Breast epithelium (tissue), 4 donors: ENCODE data around the gene UQCC5. TPM values are rescaled to one million over a fixed set of nuclear protein-coding genes. Genes with fewer than 3 reads are reported as not detected.
A peak's percentile ranks its signal among the peaks of the same experiment; 100 is the strongest.

Source experiments
- DNase-seq, 2 donors: peaks; one replicate each; pipeline ENCODE4 v3.0.0-alpha.2; 2019; ENCODE audit warnings: low spot score in 2 of 2
- H3K27ac ChIP-seq, 2 donors: fragments of 200-600 bp; sonication (generic) in 1 of 2; one replicate each; pipeline ENCODE4 v1.5.1; 2016 to 2019; ENCODE audit warnings: mild to moderate bottlenecking in 1 of 2
- H3K27me3 ChIP-seq, 2 donors: fragments of 200-600 bp; sonication (generic) in 1 of 2; one replicate each; pipeline versions ENCODE4 v1.5.1 to v1.6.0; 2017 to 2019; ENCODE audit warnings: control low read depth in 1 of 2, mild to moderate bottlenecking in 1 of 2
- H3K36me3 ChIP-seq: fragments of 200-600 bp; one replicate; pipeline ENCODE4 v1.5.1; 2019
- H3K4me1 ChIP-seq, 2 donors: fragments of 200-600 bp; sonication (generic); one replicate each; pipeline ENCODE4 v1.5.1; 2016 to 2019; ENCODE audit warnings: control low read depth in 1 of 2
- H3K4me3 ChIP-seq, 3 donors: fragments of 200-600 bp; sonication (generic); 1 replicate in 2 of 3; 2 replicates in 1 of 3; pipeline ENCODE4 v1.5.1; 2016 to 2019; ENCODE audit warnings: mild to moderate bottlenecking in 3 of 3, moderate library complexity in 2 of 3
- H3K9me3 ChIP-seq, 2 donors: fragments of 200-600 bp; sonication (generic) in 1 of 2; one replicate each; pipeline ENCODE4 v1.5.1; 2016 to 2019; ENCODE audit warnings: control low read depth in 1 of 2
- POLR2A ChIP-seq: fragments of 450-650 bp; IDR thresholded peaks from one replicate; pipeline ENCODE4 v1.6.1; 2016; ENCODE audit warnings: antibody characterized with exemption, mild to moderate bottlenecking, moderate library complexity
- POLR2AphosphoS5 ChIP-seq, 3 donors: sonication (generic); formaldehyde crosslinking; IDR thresholded peaks; one replicate each; pipeline ENCODE4 v1.6.1; 2017; ENCODE audit warnings: antibody characterized with exemption in 3 of 3
- intact Hi-C: fragments of 100-400 bp; cut with DNase I; formaldehyde crosslinking; loops from one replicate; pipeline ENCODE4 v1.15.1; 2023; ENCODE audit warnings: low total_unique reads
- total RNA-seq, 3 donors: library from RNA; depleted of rRNA; stranded (reverse); fragments of >200 nt; gene quantifications; one replicate each; pipeline ENCODE4 v1.1.0, GENCODE V29; 2016
- TF ChIP-seq, protein P1 (sequence below), 3 donors: fragments of 450-650 bp; IDR thresholded peaks; one replicate each; pipeline ENCODE4 v1.5.1; 2016 to 2017; ENCODE audit warnings: antibody characterized with exemption in 3 of 3, mild to moderate bottlenecking in 3 of 3, moderate library complexity in 3 of 3

The UQCC5 gene
- total RNA-seq, 3 donors from 2014 or later: 1.3 to 14.1 (median 1.8) TPM

DNA sequence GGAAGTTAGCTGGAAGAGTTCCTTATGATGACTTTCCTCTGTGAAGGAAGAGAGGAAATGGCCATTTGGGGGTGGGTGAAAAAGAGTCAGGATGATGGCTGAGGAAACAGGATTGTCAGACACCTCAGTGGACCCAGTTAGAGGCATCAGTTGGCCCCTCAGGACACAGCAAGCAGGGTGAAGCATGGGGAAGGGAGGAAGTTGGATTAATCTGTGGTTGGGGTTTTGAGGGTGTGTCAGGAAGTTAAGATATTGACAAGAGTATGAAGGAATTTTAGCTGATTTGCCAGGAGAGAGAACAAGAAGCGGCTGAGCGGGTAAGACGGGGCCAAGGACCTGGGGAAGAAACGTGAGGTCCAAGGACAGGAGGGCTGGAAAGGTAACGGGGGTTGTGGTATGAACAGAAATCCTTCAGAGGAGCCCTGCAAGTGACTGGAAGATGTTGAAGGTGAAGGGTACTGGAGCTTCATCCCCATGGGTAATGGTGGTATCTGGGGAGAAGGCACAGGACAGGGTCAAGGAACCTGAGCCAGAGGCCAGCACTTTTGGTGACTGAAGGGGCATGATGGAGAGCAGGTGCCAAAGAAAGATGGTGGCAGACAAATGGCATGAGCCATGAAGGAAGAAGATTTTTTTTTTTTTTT, 2.7 kb downstream of the UQCC5 start:
- peaks cover 9 to 11% of the 10 kb centered on the region in 2 donors for H3K4me1 ChIP-seq
- H3K36me3 ChIP-seq: no peaks in the 10 kb centered on the region
- no peak for DNase-seq
- intact Hi-C loops: loop anchor here (10.0 kb wide), 2 partner anchors 64 to 166 kb away; partner anchors contain the start of genes GLT8D1 and SPCS1
- H3K4me3 ChIP-seq: no peak overlapping the region
- H3K27ac ChIP-seq: peak overlapping the region in 1 of 2 donors; percentile 33
- no peaks in the 10 kb centered on the region for H3K27me3 ChIP-seq
- H3K9me3 ChIP-seq: no peaks in the 10 kb centered on the region
- TF ChIP-seq POLR2A (no peak), POLR2AphosphoS5 (IDR thresholded peaks at IDR 0.05) (no peak)
- TF ChIP-seq, protein P1, sequence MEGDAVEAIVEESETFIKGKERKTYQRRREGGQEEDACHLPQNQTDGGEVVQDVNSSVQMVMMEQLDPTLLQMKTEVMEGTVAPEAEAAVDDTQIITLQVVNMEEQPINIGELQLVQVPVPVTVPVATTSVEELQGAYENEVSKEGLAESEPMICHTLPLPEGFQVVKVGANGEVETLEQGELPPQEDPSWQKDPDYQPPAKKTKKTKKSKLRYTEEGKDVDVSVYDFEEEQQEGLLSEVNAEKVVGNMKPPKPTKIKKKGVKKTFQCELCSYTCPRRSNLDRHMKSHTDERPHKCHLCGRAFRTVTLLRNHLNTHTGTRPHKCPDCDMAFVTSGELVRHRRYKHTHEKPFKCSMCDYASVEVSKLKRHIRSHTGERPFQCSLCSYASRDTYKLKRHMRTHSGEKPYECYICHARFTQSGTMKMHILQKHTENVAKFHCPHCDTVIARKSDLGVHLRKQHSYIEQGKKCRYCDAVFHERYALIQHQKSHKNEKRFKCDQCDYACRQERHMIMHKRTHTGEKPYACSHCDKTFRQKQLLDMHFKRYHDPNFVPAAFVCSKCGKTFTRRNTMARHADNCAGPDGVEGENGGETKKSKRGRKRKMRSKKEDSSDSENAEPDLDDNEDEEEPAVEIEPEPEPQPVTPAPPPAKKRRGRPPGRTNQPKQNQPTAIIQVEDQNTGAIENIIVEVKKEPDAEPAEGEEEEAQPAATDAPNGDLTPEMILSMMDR (IDR thresholded peaks at IDR 0.05): no peak

DNA sequence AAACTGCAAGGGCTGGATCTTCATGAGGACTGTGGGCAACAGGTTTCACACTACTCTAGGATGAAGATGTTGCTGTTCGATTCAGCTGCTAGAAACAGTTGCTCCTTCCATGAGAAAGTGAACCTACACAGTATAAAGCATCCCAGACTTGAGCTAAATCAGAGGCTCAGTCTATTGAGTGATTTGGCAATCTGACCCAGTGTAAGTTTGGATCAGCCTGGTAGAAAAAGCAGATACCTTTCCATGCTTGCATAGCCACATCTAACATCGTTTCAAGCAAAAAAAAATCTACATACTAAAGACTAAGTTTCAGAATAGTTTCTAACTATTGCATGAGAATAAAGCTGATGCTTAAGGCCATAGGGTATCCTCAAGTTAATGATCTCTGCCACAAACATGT, 4.6 kb downstream of the UQCC5 start:
- TF ChIP-seq, protein P1 (IDR thresholded peaks at IDR 0.05): no peak
- TF ChIP-seq POLR2AphosphoS5 (IDR thresholded peaks at IDR 0.05): no peak
- TF ChIP-seq POLR2A: no peak
- Histone ChIP-seq H3K9me3 (no peaks in the 10 kb centered on the region), H3K27me3 (no peaks in the 10 kb centered on the region), H3K4me3 (no peak overlapping the region), H3K36me3 (no peaks in the 10 kb centered on the region), H3K27ac (no peak overlapping the region), H3K4me1 (peaks cover 9% of the 10 kb centered on the region in 2 donors)
- no peak for DNase-seq
- intact Hi-C loops: no loop called here

DNA sequence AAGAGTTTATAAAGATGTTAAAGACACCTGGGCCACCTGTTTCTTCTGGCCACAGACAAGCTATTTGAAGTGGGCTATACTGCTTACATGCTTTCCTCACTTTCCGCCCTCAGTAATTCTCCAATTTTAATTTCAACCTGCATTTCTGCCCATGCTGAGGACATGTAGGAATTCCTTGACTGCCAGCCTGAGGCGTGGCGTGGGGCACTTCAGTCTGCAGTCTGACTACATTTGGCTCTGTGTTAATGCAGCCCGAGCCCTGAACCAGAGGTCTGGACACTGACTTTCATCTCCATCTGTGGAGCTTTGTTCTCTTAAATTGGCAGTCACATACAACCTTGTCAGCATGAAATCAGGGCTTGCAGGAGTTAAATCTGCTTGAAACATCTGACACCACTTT, 8.5 kb downstream of the UQCC5 start:
- DNase-seq: no peak
- intact Hi-C loops: no loop called here
- Histone ChIP-seq H3K36me3 (no peaks in the 10 kb centered on the region), H3K27ac (no peak overlapping the region), H3K4me1 (no peaks in the 10 kb centered on the region), H3K4me3 (no peak overlapping the region), H3K27me3 (no peaks in the 10 kb centered on the region), H3K9me3 (no peaks in the 10 kb centered on the region)
- TF ChIP-seq POLR2AphosphoS5 (IDR thresholded peaks at IDR 0.05) (no peak), POLR2A (no peak)
- TF ChIP-seq, protein P1 (IDR thresholded peaks at IDR 0.05): no peak

DNA sequence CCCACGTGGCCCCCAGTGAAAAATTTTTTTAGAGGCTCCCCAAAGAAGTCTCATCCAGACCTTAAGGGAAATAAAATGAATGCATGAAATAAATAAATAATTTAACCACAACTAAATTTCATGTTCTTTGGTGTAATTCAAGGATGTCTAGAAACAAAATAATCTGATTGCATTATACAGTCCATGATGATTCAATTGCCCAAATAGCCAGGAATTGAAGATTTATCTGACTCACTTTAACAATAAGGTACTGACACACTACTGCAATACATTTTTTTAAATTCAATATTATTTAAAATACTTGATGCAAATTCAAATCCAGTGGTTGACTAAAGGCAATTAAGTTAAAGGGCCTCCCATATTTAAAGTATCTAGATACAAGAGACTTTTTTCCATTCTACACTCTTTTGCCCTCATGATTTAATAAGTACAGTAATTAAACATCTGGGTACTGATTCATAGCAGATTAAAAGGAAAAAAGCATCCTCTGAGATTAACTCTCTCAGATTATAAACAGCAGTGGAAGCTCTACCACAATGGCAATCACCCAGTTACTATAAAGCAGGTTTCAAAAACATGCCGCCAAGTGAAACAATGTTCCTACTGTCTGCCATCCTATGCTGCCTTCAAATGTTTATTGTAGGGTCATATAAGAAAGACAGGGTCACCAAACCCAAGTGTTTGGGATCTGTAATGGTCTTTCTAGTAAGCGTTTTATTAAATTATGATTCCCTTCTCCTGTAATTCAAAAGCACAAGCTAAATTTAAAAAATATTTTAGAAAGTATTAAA, 9.9 kb downstream of the UQCC5 start:
- H3K4me1 ChIP-seq: no peaks in the 10 kb centered on the region
- no peak for TF ChIP-seq POLR2A
- TF ChIP-seq, protein P1 (IDR thresholded peaks at IDR 0.05): no peak
- TF ChIP-seq POLR2AphosphoS5 (IDR thresholded peaks at IDR 0.05): no peak
- H3K27me3 ChIP-seq: no peaks in the 10 kb centered on the region
- intact Hi-C loops: no loop called here
- no peak overlapping the region for H3K27ac ChIP-seq
- no peaks in the 10 kb centered on the region for H3K36me3 ChIP-seq
- no peak overlapping the region for H3K4me3 ChIP-seq
- H3K9me3 ChIP-seq: no peaks in the 10 kb centered on the region
- DNase-seq: no peak

DNA sequence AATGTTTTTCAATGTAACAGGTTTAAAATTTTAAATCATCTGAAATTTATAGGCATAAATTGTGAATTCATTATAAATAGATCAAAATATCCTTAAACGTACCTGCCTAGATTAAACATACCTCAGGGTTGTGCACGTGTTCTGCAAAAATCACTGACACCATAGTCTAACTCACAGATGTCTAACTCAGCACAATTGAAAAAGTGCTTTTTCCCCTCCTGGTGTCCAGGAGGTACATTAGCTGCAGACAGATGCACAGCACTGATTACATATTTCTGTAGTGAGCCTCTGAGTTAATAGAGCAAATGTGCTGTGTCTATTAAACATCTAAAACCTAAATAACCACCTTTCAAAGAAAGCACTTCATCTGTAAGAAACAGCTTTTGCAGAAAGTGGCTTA, 10.7 kb downstream of the UQCC5 start:
- Histone ChIP-seq H3K4me3 (no peak overlapping the region), H3K27me3 (no peaks in the 10 kb centered on the region), H3K4me1 (no peaks in the 10 kb centered on the region), H3K27ac (no peak overlapping the region), H3K9me3 (no peaks in the 10 kb centered on the region), H3K36me3 (no peaks in the 10 kb centered on the region)
- TF ChIP-seq, protein P1 (IDR thresholded peaks at IDR 0.05): no peak
- no peak for TF ChIP-seq POLR2A
- TF ChIP-seq POLR2AphosphoS5 (IDR thresholded peaks at IDR 0.05): no peak
- intact Hi-C loops: no loop called here
- DNase-seq: no peak
